Neural progenitor cell (in vitro differentiated cells): ENCODE measurements around the gene SLC17A2.

Experiments used
- CTCF ChIP-seq: fragments of 200-600 bp; sonication (generic); IDR thresholded peaks from 2 replicates; pipeline ENCODE4 v1.5.1; 2017; ENCODE audit warnings: antibody characterized with exemption, mild to moderate bottlenecking
- EZH2 ChIP-seq: fragments of 200-600 bp; sonication (generic); IDR thresholded peaks from 2 replicates; pipeline ENCODE4 v1.6.1; 2017; ENCODE audit warnings: antibody characterized with exemption, mild to moderate bottlenecking, moderate library complexity
- EZH2phosphoT487 ChIP-seq: fragments of 200-600 bp; sonication (generic); IDR thresholded peaks from 2 replicates; pipeline ENCODE4 v1.6.1; 2017; ENCODE audit warnings: antibody characterized with exemption

- TF ChIP-seq EZH2 (no peak), CTCF (no peak), EZH2phosphoT487 (no peak)
These were observed 38.3 kb upstream of the SLC17A2 start for GRCh38 chr6:25968769-25969168.
